Smooth muscle cell (in vitro differentiated cells): Measurements from ENCODE around the gene COL18A1. TPM values are rescaled to one million over a fixed set of nuclear protein-coding genes. Genes with fewer than 3 reads are reported as not detected.

Experiments used
- DNase-seq: peaks from one replicate; lab custom pipeline; 2025; ENCODE audit not compliant: unreplicated experiment; lab: John Stamatoyannopoulos, UW
- H2AFZ ChIP-seq: fragments of 200-600 bp; sonication (generic); 2 replicates; pipeline ENCODE4 v1.6.0; 2016; ENCODE audit warnings: antibody characterized with exemption, low read depth, mild to moderate bottlenecking
- H3F3A ChIP-seq: fragments of 200-600 bp; sonication (generic); 2 replicates; pipeline ENCODE4 v1.6.0; 2017; ENCODE audit warnings: antibody characterized with exemption, low read depth
- H3K27ac ChIP-seq: fragments of 200-600 bp; sonication (generic); 2 replicates; pipeline ENCODE4 v1.5.1; 2016; ENCODE audit warnings: low read depth, mild to moderate bottlenecking
- H3K27me3 ChIP-seq: fragments of 200-600 bp; sonication (generic); 2 replicates; pipeline ENCODE4 v1.6.1; 2016; ENCODE audit warnings: low read depth, mild to moderate bottlenecking
- H3K36me3 ChIP-seq: fragments of 200-600 bp; sonication (generic); 2 replicates; pipeline ENCODE4 v1.5.1; 2016; ENCODE audit warnings: low read depth
- H3K4me1 ChIP-seq: fragments of 200-600 bp; sonication (generic); 2 replicates; pipeline ENCODE4 v1.5.1; 2016; ENCODE audit warnings: low read depth
- H3K4me2 ChIP-seq: fragments of 200-600 bp; sonication (generic); 2 replicates; pipeline ENCODE4 v1.6.0; 2016; ENCODE audit warnings: mild to moderate bottlenecking
- H3K4me3 ChIP-seq: fragments of 200-600 bp; sonication (generic); 2 replicates; pipeline ENCODE4 v1.5.1; 2016; ENCODE audit warnings: mild to moderate bottlenecking
- H3K79me2 ChIP-seq: fragments of 200-600 bp; sonication (generic); 2 replicates; pipeline ENCODE4 v1.6.0; 2016; ENCODE audit warnings: low read depth, mild to moderate bottlenecking
- H3K9ac ChIP-seq: fragments of 200-600 bp; sonication (generic); 2 replicates; pipeline ENCODE4 v1.6.0; 2016; ENCODE audit warnings: low read depth
- H3K9me3 ChIP-seq: fragments of 200-600 bp; sonication (generic); replicated peaks from 2 replicates; pipeline ENCODE4 v1.5.1; 2016; ENCODE audit warnings: low read depth
- H4K20me1 ChIP-seq: fragments of 200-600 bp; sonication (generic); 2 replicates; pipeline ENCODE4 v1.6.0; 2016; ENCODE audit warnings: low read depth
- WGBS: methylation state at CpG from one replicate; pipeline ENCODE4 v1.1.7; 2016; ENCODE audit warnings: low lambda C conversion rate; 5-methylcytosine and 5-hydroxymethylcytosine counted together
- polyA plus RNA-seq: library from polyadenylated mRNA; unstranded; fragments of >200 nt; fragmentation: Nextera tagmentation; extraction: Ambion mirVana; gene quantifications from 2 replicates; pipeline ENCODE4 v1.2.1, GENCODE V29; 2016
- total RNA-seq: library from RNA; depleted of rRNA; stranded (reverse); fragments of >200 nt; gene quantifications from 2 replicates; pipeline ENCODE4 v1.2.3, GENCODE V29; 2014
- TF ChIP-seq, protein P1 (sequence below): fragments of 200-600 bp; sonication (generic); IDR thresholded peaks from 2 replicates; pipeline ENCODE4 v1.5.1; 2017; ENCODE audit warnings: borderline replicate concordance, mild to moderate bottlenecking, antibody characterized with exemption; ENCODE audit not compliant: insufficient read depth, poor library complexity, severe bottlenecking

The COL18A1 gene
- total and polyA plus RNA-seq, 2 experiments from 2014 or later, result 192 to 485 TPM

DNA sequence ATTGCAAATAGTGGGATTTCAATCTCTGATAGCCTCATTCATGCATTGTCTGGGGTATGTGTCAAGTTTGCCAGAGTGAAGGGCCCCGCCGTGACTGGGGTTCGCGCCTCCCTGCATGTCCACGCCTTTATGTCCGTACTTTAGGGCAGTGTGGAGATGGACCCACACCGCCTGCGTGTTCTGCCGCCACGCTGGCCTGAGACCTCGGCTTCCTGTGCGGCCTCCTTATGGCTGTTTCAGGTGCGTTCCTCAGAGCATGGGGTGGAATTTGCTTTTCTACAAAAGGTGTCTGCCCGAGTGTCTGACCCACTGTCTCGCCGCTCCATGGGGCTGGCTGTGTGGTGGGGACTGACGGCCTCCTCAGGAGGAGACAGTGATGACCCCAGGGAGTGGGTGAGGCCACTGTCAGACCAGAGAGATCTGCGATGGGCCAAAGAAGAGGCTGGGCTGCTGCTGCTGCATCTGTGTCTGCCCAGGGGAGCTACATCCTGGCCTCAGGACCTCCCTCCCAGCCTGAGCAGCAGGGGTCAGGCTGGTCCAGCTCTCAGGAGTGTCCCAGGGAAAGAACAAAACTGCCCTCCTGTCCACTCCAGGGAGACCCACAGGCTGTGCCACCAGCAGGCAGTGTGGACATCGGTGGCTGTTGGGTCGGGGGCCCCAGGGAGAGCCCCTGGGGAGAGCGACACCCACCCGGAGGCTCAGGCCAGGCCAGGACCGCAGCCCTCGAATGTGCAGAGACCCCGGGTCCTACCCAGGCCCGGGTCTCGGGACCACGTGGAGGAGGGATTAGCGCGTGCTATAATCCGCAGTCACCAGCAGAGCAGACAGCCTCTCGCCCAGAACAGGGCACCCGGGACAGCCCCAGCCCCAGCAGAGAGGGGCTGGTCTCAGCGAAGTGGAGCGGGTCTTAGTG, 147.1 kb downstream of the COL18A1 start:
- TF ChIP-seq, protein P1, sequence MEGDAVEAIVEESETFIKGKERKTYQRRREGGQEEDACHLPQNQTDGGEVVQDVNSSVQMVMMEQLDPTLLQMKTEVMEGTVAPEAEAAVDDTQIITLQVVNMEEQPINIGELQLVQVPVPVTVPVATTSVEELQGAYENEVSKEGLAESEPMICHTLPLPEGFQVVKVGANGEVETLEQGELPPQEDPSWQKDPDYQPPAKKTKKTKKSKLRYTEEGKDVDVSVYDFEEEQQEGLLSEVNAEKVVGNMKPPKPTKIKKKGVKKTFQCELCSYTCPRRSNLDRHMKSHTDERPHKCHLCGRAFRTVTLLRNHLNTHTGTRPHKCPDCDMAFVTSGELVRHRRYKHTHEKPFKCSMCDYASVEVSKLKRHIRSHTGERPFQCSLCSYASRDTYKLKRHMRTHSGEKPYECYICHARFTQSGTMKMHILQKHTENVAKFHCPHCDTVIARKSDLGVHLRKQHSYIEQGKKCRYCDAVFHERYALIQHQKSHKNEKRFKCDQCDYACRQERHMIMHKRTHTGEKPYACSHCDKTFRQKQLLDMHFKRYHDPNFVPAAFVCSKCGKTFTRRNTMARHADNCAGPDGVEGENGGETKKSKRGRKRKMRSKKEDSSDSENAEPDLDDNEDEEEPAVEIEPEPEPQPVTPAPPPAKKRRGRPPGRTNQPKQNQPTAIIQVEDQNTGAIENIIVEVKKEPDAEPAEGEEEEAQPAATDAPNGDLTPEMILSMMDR, result no peak
- WGBS, result 94% methylated on average over 34 of the region's 35 CpGs
- Histone ChIP-seq H3K4me3 (no peak overlapping the region), H3F3A (no peaks in the 10 kb centered on the region), H3K4me1 (peaks cover 3% of the 10 kb centered on the region), H3K27ac (no peak overlapping the region), H3K4me2 (no peak overlapping the region), H3K27me3 (no peaks in the 10 kb centered on the region), H3K9me3 (no peaks in the 10 kb centered on the region), H3K9ac (no peak overlapping the region), H3K36me3 (no peaks in the 10 kb centered on the region), H4K20me1 (no peaks in the 10 kb centered on the region), H3K79me2 (no peaks in the 10 kb centered on the region), H2AFZ (no peak overlapping the region)
- DNase-seq, result no peak

DNA sequence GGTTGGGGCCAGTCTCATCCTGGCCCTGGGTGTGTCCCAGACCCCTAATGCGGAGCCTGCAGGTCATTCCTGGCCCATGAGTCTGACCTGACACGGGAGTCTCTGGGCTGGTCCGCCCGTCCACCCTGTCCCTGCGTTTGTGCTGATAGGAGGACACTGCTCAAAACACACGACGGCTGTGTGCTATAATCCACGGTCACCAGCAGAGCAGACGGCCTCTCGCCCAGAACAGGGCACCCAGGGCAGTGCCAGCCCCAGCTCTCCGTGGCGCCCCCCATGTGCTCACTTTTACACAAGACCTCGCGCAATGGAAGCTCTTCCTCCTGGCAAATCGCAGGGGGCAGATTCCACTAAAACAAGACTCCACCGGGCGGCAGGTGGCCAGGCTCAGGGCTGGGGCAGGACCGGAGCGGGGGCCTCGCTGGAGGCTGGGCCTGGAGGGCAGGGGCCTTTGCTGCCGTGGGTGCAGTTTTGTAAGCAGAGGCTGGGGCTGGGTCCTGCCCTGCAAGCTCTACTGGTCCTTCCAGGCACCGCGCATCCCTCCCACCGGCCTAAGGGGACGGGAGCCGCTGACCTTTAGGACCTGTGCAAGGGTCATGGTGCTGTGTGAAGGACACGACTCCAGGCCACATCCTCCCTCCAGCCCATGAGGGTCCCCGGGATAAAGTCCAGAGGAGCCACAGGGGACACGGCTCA, 147.9 kb downstream of the COL18A1 start:
- 88% methylated on average over 29 of the region's 29 CpGs for WGBS
- Histone ChIP-seq H3K36me3 (no peaks in the 10 kb centered on the region), H3K4me1 (peaks cover 3% of the 10 kb centered on the region), H3K4me3 (no peak overlapping the region), H3K9me3 (no peaks in the 10 kb centered on the region), H3K79me2 (no peaks in the 10 kb centered on the region), H3K27me3 (no peaks in the 10 kb centered on the region), H3F3A (no peaks in the 10 kb centered on the region), H4K20me1 (no peaks in the 10 kb centered on the region), H3K4me2 (no peak overlapping the region), H2AFZ (no peak overlapping the region), H3K27ac (no peak overlapping the region), H3K9ac (no peak overlapping the region)
- no peak for DNase-seq
- TF ChIP-seq, protein P1, result no peak

DNA sequence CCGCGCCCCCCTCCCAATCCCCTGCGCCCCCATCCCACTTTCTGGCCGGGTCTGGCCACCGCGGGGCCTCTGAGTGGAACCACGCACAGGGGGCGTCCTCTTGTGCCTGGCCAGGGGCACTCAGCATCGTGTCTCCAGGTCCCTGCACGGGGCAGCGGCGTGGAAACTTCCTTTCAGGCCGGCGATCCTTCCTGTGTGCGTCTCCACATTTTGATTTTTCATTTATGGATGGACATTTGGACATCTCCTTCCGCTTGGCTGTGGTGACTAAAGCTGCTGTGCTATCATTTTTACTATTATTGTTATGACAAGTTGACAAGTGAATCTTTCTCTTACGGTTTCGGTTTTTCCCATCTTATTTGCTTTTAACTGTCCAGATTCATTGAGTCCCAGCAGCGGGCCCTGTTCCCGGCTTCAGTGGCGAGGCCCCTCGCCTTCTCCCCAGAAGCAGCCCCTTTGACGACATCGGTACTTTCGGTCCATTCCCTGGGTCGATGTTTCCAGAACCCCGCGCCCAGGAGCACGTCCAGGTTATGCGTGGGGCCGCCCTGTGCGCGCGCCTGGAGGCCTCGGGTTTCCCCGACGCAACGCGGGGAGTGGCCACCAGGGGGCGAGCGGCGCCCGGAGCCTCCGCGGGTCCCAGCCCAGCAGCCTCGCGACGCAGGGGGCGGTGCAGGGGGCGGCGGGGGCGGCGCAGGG, 149.7 kb downstream of the COL18A1 start:
- Histone ChIP-seq H3K4me1 (peaks cover 3% of the 10 kb centered on the region), H3K4me2 (peak overlapping the region; percentile 95), H3K27ac (peak overlapping the region; percentile 32), H2AFZ (peak overlapping the region; percentile 83), H3K9me3 (no peaks in the 10 kb centered on the region), H3K4me3 (peak overlapping the region; percentile 66), H3K79me2 (no peaks in the 10 kb centered on the region), H3K27me3 (no peaks in the 10 kb centered on the region), H3K36me3 (no peaks in the 10 kb centered on the region), H3K9ac (peak overlapping the region; percentile 41), H4K20me1 (no peaks in the 10 kb centered on the region), H3F3A (no peaks in the 10 kb centered on the region)
- TF ChIP-seq, protein P1, result peak; percentile 82
- WGBS, result 5% methylated on average over 45 of the region's 53 CpGs
- peak; percentile 81 for DNase-seq
